ENCODE results near the gene C8A.

Gene C8A

GRCh38 chr1:56830052-56830451 lies 24.5 kb upstream of the C8A start:
- Mint-ChIP-seq H3K36me3 (ENCODE audit: low read depth) (no peaks in the 10 kb centered on the region), H3K27me3 (peaks cover 28% of the 10 kb centered on the region), H3K4me1 (ENCODE audit: low read depth) (peaks cover 5% of the 10 kb centered on the region), H3K4me3 (no peak overlapping the region), H3K9me3 (no peaks in the 10 kb centered on the region), H3K27ac (no peak overlapping the region)

DNA sequence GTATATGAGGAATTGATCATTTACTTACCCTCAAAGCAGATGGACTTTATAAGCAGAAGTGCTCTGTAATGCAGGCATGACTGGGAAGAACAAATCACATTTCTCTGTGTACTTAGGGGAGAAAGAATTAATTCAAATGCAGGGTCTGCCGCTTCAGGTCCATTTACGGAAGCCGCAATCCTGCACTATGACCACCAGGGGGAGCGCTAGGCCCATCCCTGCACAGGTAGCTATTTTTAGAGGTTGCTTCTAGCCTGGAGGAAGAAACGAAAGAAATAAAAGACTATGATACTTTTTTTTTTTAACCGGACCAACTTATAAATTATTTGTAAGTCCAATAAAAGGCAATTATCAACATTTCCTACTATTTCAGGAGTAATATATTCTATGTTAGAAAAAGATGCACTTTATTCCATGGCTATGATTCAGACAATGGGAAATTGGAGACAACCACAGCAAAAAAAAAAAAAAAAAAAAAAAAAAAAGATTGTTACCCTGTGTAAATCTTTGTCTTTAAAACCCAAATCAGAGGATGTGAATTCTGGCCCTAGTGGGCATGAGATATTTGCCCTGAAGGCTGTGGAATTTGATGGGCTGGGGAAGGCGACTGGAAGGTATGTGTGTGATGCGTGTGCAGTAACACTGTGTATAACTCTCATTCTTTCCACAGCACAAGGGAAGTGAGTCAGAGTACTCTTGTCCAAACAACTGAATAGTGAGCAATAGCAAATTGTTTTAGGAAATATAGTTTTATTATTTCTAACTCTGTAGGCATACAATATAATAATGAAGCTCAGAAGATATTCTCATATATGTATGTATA lies 22.5 kb upstream of the C8A start:
- H3K4me1 Mint-ChIP-seq (ENCODE audit: low read depth) = peaks cover 5% of the 10 kb centered on the region
- H3K36me3 Mint-ChIP-seq (ENCODE audit: low read depth) = no peaks in the 10 kb centered on the region
- no peaks in the 10 kb centered on the region for H3K9me3 Mint-ChIP-seq
- H3K27ac Mint-ChIP-seq = no peak overlapping the region
- H3K27me3 Mint-ChIP-seq = peaks cover 21% of the 10 kb centered on the region
- H3K4me3 Mint-ChIP-seq = no peak overlapping the region

DNA sequence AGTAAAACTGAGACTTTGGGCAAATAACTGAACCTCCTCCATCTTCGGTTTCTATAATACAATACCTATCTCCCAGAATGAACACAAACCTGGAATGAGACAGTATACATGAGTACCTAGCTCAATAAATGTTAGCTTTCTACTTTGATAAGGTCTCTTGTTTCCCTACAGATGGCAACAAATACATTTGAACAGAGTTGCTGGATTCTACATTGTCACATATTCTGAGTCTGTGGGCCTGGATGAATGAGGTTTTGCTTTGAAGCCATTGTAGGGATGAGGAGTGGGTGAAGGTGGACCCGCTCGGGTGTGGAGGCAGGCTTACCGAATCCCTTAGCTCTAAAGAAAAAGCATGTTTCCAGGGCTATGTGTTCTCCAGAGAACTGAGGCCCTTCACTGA lies 21.5 kb upstream of the C8A start:
- no peaks in the 10 kb centered on the region for H3K9me3 Mint-ChIP-seq
- no peaks in the 10 kb centered on the region for H3K36me3 Mint-ChIP-seq (ENCODE audit: low read depth)
- no peak overlapping the region for H3K27ac Mint-ChIP-seq

DNA sequence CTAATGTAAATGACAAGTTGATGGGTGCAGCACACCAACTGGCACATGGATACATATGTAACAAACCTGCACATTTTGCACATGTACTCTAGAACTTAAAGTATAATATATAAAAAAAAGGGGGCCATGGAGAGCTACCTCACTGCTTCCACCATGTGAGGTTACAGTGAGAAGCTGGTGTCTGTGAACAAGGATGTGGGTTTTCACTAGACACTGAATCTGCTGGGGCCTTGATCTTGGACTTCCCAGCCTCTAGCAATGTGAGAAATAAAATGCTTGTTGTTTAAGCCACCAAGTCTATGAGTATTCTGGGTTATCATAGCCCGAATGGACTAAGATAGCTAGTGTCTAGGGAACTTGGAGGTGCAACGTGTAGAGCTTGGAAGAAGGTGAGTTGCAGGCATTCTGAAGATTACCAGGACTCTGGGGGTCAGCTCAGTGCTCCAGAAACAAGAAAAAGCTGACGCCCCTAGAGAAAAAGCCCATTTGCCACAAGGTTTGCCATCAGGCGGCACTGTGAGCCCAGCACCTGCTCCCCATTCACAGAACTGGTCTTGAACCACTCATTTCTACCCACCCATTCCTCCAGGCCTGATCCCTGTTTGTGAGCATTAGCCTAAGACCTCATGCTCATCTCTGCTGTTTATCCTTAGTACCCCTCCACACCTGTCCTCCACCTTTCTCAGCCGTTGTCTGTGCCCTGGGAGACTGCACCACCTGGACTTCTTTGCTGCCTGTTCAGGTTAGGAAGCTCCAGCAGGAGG lies 20.3 kb upstream of the C8A start:
- H3K4me3 Mint-ChIP-seq = no peak overlapping the region
- no peaks in the 10 kb centered on the region for H3K9me3 Mint-ChIP-seq
- H3K27ac Mint-ChIP-seq = no peak overlapping the region
- peaks cover 11% of the 10 kb centered on the region for H3K27me3 Mint-ChIP-seq
- peaks cover 5% of the 10 kb centered on the region for H3K4me1 Mint-ChIP-seq (ENCODE audit: low read depth)
- no peaks in the 10 kb centered on the region for H3K36me3 Mint-ChIP-seq (ENCODE audit: low read depth)

More for the DNA sequence above, 21.5 kb upstream of the C8A start:
- Mint-ChIP-seq H3K4me3 (no peak overlapping the region), H3K4me1 (ENCODE audit: low read depth) (peaks cover 5% of the 10 kb centered on the region), H3K27me3 (peaks cover 20% of the 10 kb centered on the region)

- peaks cover 10% of the 10 kb centered on the region for H3K27me3 Mint-ChIP-seq
- H3K9me3 Mint-ChIP-seq = no peaks in the 10 kb centered on the region
- H3K27ac Mint-ChIP-seq = no peak overlapping the region
- no peaks in the 10 kb centered on the region for H3K36me3 Mint-ChIP-seq (ENCODE audit: low read depth)
- no peak overlapping the region for H3K4me3 Mint-ChIP-seq
- H3K4me1 Mint-ChIP-seq (ENCODE audit: low read depth) = peaks cover 5% of the 10 kb centered on the region
Observed at GRCh38 chr1:56835657-56836056, 18.9 kb upstream of the C8A start.

- H3K9me3 Mint-ChIP-seq = no peaks in the 10 kb centered on the region
- H3K4me3 Mint-ChIP-seq = no peak overlapping the region
- peaks cover 5% of the 10 kb centered on the region for H3K4me1 Mint-ChIP-seq (ENCODE audit: low read depth)
- peaks cover 10% of the 10 kb centered on the region for H3K27me3 Mint-ChIP-seq
- H3K27ac Mint-ChIP-seq = no peak overlapping the region
- H3K36me3 Mint-ChIP-seq (ENCODE audit: low read depth) = no peaks in the 10 kb centered on the region
Observed at GRCh38 chr1:56836359-56836758, 18.2 kb upstream of the C8A start.

- Mint-ChIP-seq H3K4me1 (ENCODE audit: low read depth) (peaks cover under 1% of the 10 kb centered on the region), H3K4me3 (no peak overlapping the region)
Observed at GRCh38 chr1:56837244-56837939, 17.2 kb upstream of the C8A start.

GRCh38 chr1:56838759-56839158 lies 15.8 kb upstream of the C8A start:
- no peaks in the 10 kb centered on the region for H3K9me3 Mint-ChIP-seq
- H3K27ac Mint-ChIP-seq = no peak overlapping the region
- no peaks in the 10 kb centered on the region for H3K4me1 Mint-ChIP-seq (ENCODE audit: low read depth)
- H3K27me3 Mint-ChIP-seq = peaks cover 10% of the 10 kb centered on the region
- H3K36me3 Mint-ChIP-seq (ENCODE audit: low read depth) = no peaks in the 10 kb centered on the region
- no peak overlapping the region for H3K4me3 Mint-ChIP-seq

More at GRCh38 chr1:56837244-56837939, 17.2 kb upstream of the C8A start:
- no peaks in the 10 kb centered on the region for H3K36me3 Mint-ChIP-seq (ENCODE audit: low read depth)
- H3K27ac Mint-ChIP-seq = no peak overlapping the region
- peaks cover 10% of the 10 kb centered on the region for H3K27me3 Mint-ChIP-seq
- H3K9me3 Mint-ChIP-seq = no peaks in the 10 kb centered on the region

- H3K27ac Mint-ChIP-seq = no peak overlapping the region
- H3K36me3 Mint-ChIP-seq (ENCODE audit: low read depth) = no peaks in the 10 kb centered on the region
- peaks cover 20% of the 10 kb centered on the region for H3K27me3 Mint-ChIP-seq
- no peak overlapping the region for H3K4me3 Mint-ChIP-seq
- H3K4me1 Mint-ChIP-seq (ENCODE audit: low read depth) = no peaks in the 10 kb centered on the region
- H3K9me3 Mint-ChIP-seq = no peaks in the 10 kb centered on the region
Observed at GRCh38 chr1:56843544-56843943, 11.1 kb upstream of the C8A start.

GRCh38 chr1:56844545-56845136 lies 10.0 kb upstream of the C8A start:
- Mint-ChIP-seq H3K4me3 (no peak overlapping the region), H3K9me3 (no peaks in the 10 kb centered on the region), H3K27me3 (peaks cover 17% of the 10 kb centered on the region), H3K4me1 (ENCODE audit: low read depth) (no peaks in the 10 kb centered on the region), H3K36me3 (ENCODE audit: low read depth) (no peaks in the 10 kb centered on the region), H3K27ac (no peak overlapping the region)

DNA sequence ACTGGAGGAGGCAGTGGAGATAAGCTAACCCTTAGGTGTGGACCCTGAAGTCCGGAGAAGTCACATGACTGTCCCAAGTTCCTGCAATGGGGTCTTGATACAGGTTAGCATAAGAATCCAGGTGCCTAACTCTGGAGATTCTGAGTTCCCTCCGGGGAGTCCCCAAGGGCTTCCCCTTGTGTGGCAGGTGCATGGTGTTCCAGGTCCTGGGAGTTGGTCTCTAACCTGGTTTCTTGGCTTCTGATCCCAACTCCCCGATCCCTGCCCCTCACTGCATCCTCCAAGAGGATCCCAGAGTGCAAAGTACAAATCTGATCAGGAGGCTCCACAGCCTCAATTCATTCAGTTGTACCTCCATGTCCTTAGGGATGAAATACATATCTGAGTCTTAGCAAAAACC lies 9.3 kb upstream of the C8A start:
- H3K9me3 Mint-ChIP-seq = no peaks in the 10 kb centered on the region
- peaks cover 16% of the 10 kb centered on the region for H3K27me3 Mint-ChIP-seq
- no peaks in the 10 kb centered on the region for H3K36me3 Mint-ChIP-seq (ENCODE audit: low read depth)
- no peak overlapping the region for H3K4me3 Mint-ChIP-seq
- no peak overlapping the region for H3K27ac Mint-ChIP-seq
- H3K4me1 Mint-ChIP-seq (ENCODE audit: low read depth) = no peaks in the 10 kb centered on the region

GRCh38 chr1:56849750-56850149 lies 4.8 kb upstream of the C8A start:
- H3K9me3 Mint-ChIP-seq = no peaks in the 10 kb centered on the region
- H3K4me1 Mint-ChIP-seq (ENCODE audit: low read depth) = no peaks in the 10 kb centered on the region
- no peaks in the 10 kb centered on the region for H3K36me3 Mint-ChIP-seq (ENCODE audit: low read depth)
- H3K27me3 Mint-ChIP-seq = peaks cover 12% of the 10 kb centered on the region
- H3K27ac Mint-ChIP-seq = no peak overlapping the region
- H3K4me3 Mint-ChIP-seq = no peak overlapping the region

GRCh38 chr1:56850411-56850810 lies 4.2 kb upstream of the C8A start:
- Mint-ChIP-seq H3K4me3 (no peak overlapping the region), H3K4me1 (ENCODE audit: low read depth) (no peaks in the 10 kb centered on the region), H3K27ac (no peak overlapping the region), H3K9me3 (no peaks in the 10 kb centered on the region), H3K36me3 (ENCODE audit: low read depth) (no peaks in the 10 kb centered on the region), H3K27me3 (peaks cover 16% of the 10 kb centered on the region)

DNA sequence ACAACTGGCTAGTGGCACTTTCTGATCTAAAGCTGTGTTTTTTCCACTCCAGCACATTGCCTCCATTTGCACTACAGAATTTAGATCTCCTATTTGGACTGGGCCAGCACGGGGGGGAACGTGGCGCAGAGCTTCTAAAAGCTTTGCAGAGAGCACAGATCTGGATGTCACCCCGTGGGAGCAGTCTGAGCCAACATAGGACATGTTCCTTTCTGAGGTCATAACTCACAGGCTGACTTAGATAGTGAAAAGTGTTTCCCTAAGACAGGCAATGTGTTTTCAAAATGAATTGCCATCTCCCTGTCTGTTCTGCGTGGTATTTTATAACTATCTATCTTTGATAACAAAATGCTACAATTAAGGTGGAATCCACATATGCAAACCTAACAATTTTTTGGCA lies 3.7 kb upstream of the C8A start:
- Mint-ChIP-seq H3K4me3 (no peak overlapping the region), H3K27me3 (peaks cover 17% of the 10 kb centered on the region), H3K9me3 (no peaks in the 10 kb centered on the region), H3K27ac (no peak overlapping the region), H3K36me3 (ENCODE audit: low read depth) (no peaks in the 10 kb centered on the region), H3K4me1 (ENCODE audit: low read depth) (no peaks in the 10 kb centered on the region)

DNA sequence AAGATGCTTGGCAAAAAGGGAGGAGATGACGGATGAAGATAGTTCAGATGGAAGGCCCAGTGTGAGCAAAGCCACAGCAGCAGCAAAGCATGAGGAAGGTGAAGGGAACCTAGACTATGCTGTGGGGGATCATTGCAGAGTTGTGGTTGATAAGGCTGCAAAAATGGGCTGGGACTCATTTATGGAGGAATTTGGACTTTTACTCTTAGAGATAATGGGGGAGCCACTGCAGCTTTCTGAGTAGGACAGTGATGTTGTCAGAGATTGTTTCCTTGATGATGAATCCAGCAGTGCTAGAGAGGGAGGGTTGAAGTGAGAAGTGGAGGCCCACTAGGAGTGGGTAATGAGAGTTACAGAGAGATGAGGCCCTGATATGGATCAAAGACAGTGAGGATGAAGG lies 2.1 kb upstream of the C8A start:
- H3K4me1 Mint-ChIP-seq (ENCODE audit: low read depth) = no peaks in the 10 kb centered on the region
- H3K36me3 Mint-ChIP-seq (ENCODE audit: low read depth) = no peaks in the 10 kb centered on the region
- H3K4me3 Mint-ChIP-seq = no peak overlapping the region
- H3K27me3 Mint-ChIP-seq = peaks cover 17% of the 10 kb centered on the region
- H3K27ac Mint-ChIP-seq = no peak overlapping the region
- H3K9me3 Mint-ChIP-seq = no peaks in the 10 kb centered on the region
